HEK293T (cell line): ENCODE results near the gene OR8G1.

Source experiments
- CTCF ChIA-PET: fragments of 350-600 bp; formaldehyde crosslinking; extraction: SDS; loops from one replicate; lab custom pipeline; 2021; ENCODE audit warnings: antibody characterized with exemption, inconsistent platforms; lab: Yijun Ruan, JAX
- POLR2A ChIA-PET: fragments of 350-600 bp; formaldehyde crosslinking; extraction: SDS; loops from one replicate; lab custom pipeline; 2020; ENCODE audit warnings: antibody characterized with exemption, inconsistent platforms; lab: Yijun Ruan, JAX
- DNase-seq: peaks from one replicate; pipeline ENCODE4 v3.0.0; 2012; ENCODE audit warnings: mixed read lengths; ENCODE audit errors: extremely low spot score
- ARNT ChIP-seq: fragments of 450-650 bp; IDR thresholded peaks from 2 replicates; pipeline ENCODE4 v1.6.1; 2017; ENCODE audit warnings: mild to moderate bottlenecking
- BHLHE40 ChIP-seq: fragments of 450-650 bp; IDR thresholded peaks from 2 replicates; pipeline ENCODE4 v1.6.1; 2016; ENCODE audit warnings: mild to moderate bottlenecking, moderate library complexity, borderline replicate concordance
- CTBP1 ChIP-seq: fragments of 450-650 bp; IDR thresholded peaks from 2 replicates; pipeline ENCODE4 v1.6.1; 2016; ENCODE audit warnings: borderline replicate concordance
- ELF4 ChIP-seq: fragments of 450-650 bp; IDR thresholded peaks from 2 replicates; pipeline ENCODE4 v1.6.1; 2017; ENCODE audit warnings: antibody characterized with exemption
- FOXA1 ChIP-seq: fragments of 450-650 bp; IDR thresholded peaks from 2 replicates; pipeline ENCODE4 v1.6.1; 2016; ENCODE audit warnings: mild to moderate bottlenecking
- FOXK2 ChIP-seq: fragments of 450-650 bp; IDR thresholded peaks from 2 replicates; pipeline ENCODE4 v1.6.1; 2016; ENCODE audit warnings: mild to moderate bottlenecking
- FOXM1 ChIP-seq: fragments of 450-650 bp; IDR thresholded peaks from 2 replicates; pipeline ENCODE4 v1.6.1; 2017; ENCODE audit warnings: mild to moderate bottlenecking, borderline replicate concordance
- HDGF ChIP-seq: fragments of 450-650 bp; IDR thresholded peaks from 2 replicates; pipeline ENCODE4 v1.6.1; 2017; ENCODE audit warnings: antibody characterized with exemption, borderline replicate concordance
- L3MBTL2 ChIP-seq: fragments of 450-650 bp; conservative IDR thresholded peaks from 2 replicates; pipeline ENCODE4 v1.6.1; 2016; ENCODE audit warnings: mild to moderate bottlenecking
- LEF1 ChIP-seq: fragments of 450-650 bp; IDR thresholded peaks from 2 replicates; pipeline ENCODE4 v1.6.1; 2017; ENCODE audit warnings: mild to moderate bottlenecking, borderline replicate concordance
- NFRKB ChIP-seq: fragments of 450-650 bp; IDR thresholded peaks from 2 replicates; pipeline ENCODE4 v1.6.1; 2016; ENCODE audit warnings: mild to moderate bottlenecking, moderate library complexity
- SP1 ChIP-seq: fragments of 450-650 bp; IDR thresholded peaks from 2 replicates; pipeline ENCODE4 v1.6.1; 2017
- SUZ12 ChIP-seq: fragments of 450-650 bp; IDR thresholded peaks from 2 replicates; pipeline ENCODE4 v1.6.1; 2016; ENCODE audit warnings: mild to moderate bottlenecking
- TARDBP ChIP-seq: fragments of 450-650 bp; IDR thresholded peaks from 2 replicates; pipeline ENCODE4 v1.6.1; 2016
- ZNF384 ChIP-seq: fragments of 450-650 bp; IDR thresholded peaks from 2 replicates; pipeline ENCODE4 v1.6.1; 2016
- TF ChIP-seq, protein P1 (sequence below): fragments of 450-650 bp; IDR thresholded peaks from 2 replicates; pipeline ENCODE4 v1.6.1; 2016

OR8G1 gene

GRCh38 chr11:124199702-124200101, 41.2 kb upstream of the OR8G1 start:
- ChIA-PET CTCF (no interaction called here), POLR2A (no interaction called here)
- TF ChIP-seq ELF4 (no peak), ZNF384 (no peak), SUZ12 (no peak)
- no peak for DNase-seq

DNA sequence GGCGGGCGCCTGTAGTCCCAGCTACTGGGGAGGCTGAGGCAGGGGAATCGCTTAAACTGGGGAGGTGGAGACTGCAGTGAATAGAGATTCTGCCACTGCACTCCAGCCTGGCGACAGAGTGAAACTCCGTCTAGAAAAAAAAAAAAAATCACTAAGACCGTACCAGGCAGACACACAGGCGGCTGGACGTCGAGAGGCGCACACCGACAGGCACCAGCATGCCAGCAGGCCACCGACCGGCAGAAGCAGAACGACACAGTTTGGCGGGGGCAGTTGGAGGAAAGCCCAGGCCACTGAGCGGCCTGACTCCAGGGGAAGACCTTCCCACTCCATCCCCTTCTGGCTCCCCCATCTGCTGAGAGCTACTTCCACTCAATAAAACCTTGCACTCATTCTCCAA, 40.2 kb upstream of the OR8G1 start:
- no peak for DNase-seq
- ChIA-PET POLR2A (no interaction called here), CTCF (no interaction called here)
- no peak for TF ChIP-seq LEF1
- TF ChIP-seq FOXK2: no peak
- TF ChIP-seq HDGF: no peak
- no peak for TF ChIP-seq SP1
- TF ChIP-seq SUZ12: no peak
- no peak for TF ChIP-seq NFRKB
- no peak for TF ChIP-seq BHLHE40
- no peak for TF ChIP-seq ZNF384
- TF ChIP-seq L3MBTL2: no peak
- no peak for TF ChIP-seq TARDBP
- TF ChIP-seq FOXM1: no peak
- no peak for TF ChIP-seq CTBP1
- no peak for TF ChIP-seq ARNT
- TF ChIP-seq FOXA1: no peak
- TF ChIP-seq, protein P1, sequence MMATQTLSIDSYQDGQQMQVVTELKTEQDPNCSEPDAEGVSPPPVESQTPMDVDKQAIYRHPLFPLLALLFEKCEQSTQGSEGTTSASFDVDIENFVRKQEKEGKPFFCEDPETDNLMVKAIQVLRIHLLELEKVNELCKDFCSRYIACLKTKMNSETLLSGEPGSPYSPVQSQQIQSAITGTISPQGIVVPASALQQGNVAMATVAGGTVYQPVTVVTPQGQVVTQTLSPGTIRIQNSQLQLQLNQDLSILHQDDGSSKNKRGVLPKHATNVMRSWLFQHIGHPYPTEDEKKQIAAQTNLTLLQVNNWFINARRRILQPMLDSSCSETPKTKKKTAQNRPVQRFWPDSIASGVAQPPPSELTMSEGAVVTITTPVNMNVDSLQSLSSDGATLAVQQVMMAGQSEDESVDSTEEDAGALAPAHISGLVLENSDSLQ: no peak
- TF ChIP-seq ELF4: no peak

- ChIA-PET POLR2A (no interaction called here), CTCF (no interaction called here)
- TF ChIP-seq ARNT (no peak), FOXK2 (no peak), BHLHE40 (no peak), NFRKB (no peak), FOXM1 (no peak), SP1 (no peak), SUZ12 (no peak), FOXA1 (no peak), L3MBTL2 (no peak), ZNF384 (no peak), TARDBP (no peak), ELF4 (no peak), LEF1 (no peak), HDGF (no peak)
- TF ChIP-seq, protein P1: no peak
- DNase-seq: no peak
Observed at GRCh38 chr11:124202951-124203350, 37.9 kb upstream of the OR8G1 start.

- CTCF ChIA-PET: no interaction called here
- TF ChIP-seq ARNT (no peak), BHLHE40 (no peak), L3MBTL2 (no peak), CTBP1 (no peak), FOXM1 (no peak), FOXK2 (no peak), SUZ12 (no peak), FOXA1 (no peak), TARDBP (no peak), ELF4 (no peak), HDGF (no peak), LEF1 (no peak), NFRKB (no peak), ZNF384 (no peak)
- TF ChIP-seq, protein P1: no peak
- POLR2A ChIA-PET: no interaction called here
- DNase-seq: no peak
Observed at GRCh38 chr11:124204008-124204407, 36.9 kb upstream of the OR8G1 start.

- DNase-seq: no peak
- TF ChIP-seq BHLHE40 (no peak), ELF4 (no peak), TARDBP (no peak), L3MBTL2 (no peak), CTBP1 (no peak), ARNT (no peak), FOXA1 (no peak), HDGF (no peak), LEF1 (no peak)
- CTCF ChIA-PET: no interaction called here
- POLR2A ChIA-PET: no interaction called here
Observed at GRCh38 chr11:124207102-124207792, 33.6 kb upstream of the OR8G1 start.

GRCh38 chr11:124209824-124210357, 31.0 kb upstream of the OR8G1 start:
- ChIA-PET POLR2A (no interaction called here), CTCF (no interaction called here)
- TF ChIP-seq SP1: no peak
- no peak for TF ChIP-seq CTBP1
- TF ChIP-seq TARDBP: no peak
- no peak for TF ChIP-seq ELF4
- no peak for TF ChIP-seq SUZ12
- no peak for TF ChIP-seq FOXK2
- TF ChIP-seq ZNF384: no peak
- TF ChIP-seq, protein P1: no peak
- TF ChIP-seq L3MBTL2: no peak
- no peak for TF ChIP-seq NFRKB
- no peak for TF ChIP-seq HDGF
- no peak for TF ChIP-seq BHLHE40
- TF ChIP-seq FOXA1: no peak
- no peak for TF ChIP-seq LEF1
- DNase-seq: no peak
